Measurements from ENCODE around the gene DBI.

The DBI gene

GRCh38 chr2:119366649-119367471, at the start of gene DBI, which contains the start of gene C2orf76:
Gene DBI, plus strand, starts transcription at chr2:119366977. Its CDS starts 75 bp downstream, at chr2:119367052.
Gene C2orf76, minus strand, starts transcription at chr2:119366834. Its CDS starts 26,875 bp downstream, at chr2:119339959.
- peaks cover 23% of the 10 kb centered on the region for H3K36me3 ChIP-seq (ENCODE audit: insufficient read depth, low read length)

GRCh38 chr2:119317554-119317953, 49.2 kb upstream of the DBI start:
- no peaks in the 10 kb centered on the region for H3K27me3 ChIP-seq (ENCODE audit: insufficient read depth, low read length)
- H2AFZ ChIP-seq (ENCODE audit: low read length, unreplicated experiment): no peak overlapping the region
- H3K36me3 ChIP-seq (ENCODE audit: insufficient read depth, low read length): no peaks in the 10 kb centered on the region
- no peaks in the 10 kb centered on the region for H3K79me2 ChIP-seq (ENCODE audit: control insufficient read depth, insufficient read depth, low read length, unreplicated experiment)
- H3K4me3 ChIP-seq (ENCODE audit: low read depth, low read length): no peak overlapping the region
- no peak overlapping the region for H3K27ac ChIP-seq (ENCODE audit: low read depth, low read length)
- H3K4me1 ChIP-seq (ENCODE audit: control insufficient read depth, insufficient read depth, low read length, unreplicated experiment): peaks cover 10% of the 10 kb centered on the region

More at GRCh38 chr2:119366649-119367471, at the start of gene DBI, which contains the start of gene C2orf76:
- Histone ChIP-seq H3K4me3 (ENCODE audit: low read depth, low read length) (peak within 1 kb of the TSS; percentile 88), H3K79me2 (ENCODE audit: control insufficient read depth, insufficient read depth, low read length, unreplicated experiment) (peaks cover 38% of the 10 kb centered on the region), H3K27ac (ENCODE audit: low read depth, low read length) (peak within 1 kb of the TSS; percentile 14; the same call in 1 of the 2 replicates), H2AFZ (ENCODE audit: low read length, unreplicated experiment) (peak within 1 kb of the TSS; percentile 96), H3K4me1 (ENCODE audit: control insufficient read depth, insufficient read depth, low read length, unreplicated experiment) (peaks cover 17% of the 10 kb centered on the region), H3K27me3 (ENCODE audit: insufficient read depth, low read length) (no peaks in the 10 kb centered on the region)

- Histone ChIP-seq H3K27me3 (ENCODE audit: insufficient read depth, low read length) (no peaks in the 10 kb centered on the region), H3K4me3 (ENCODE audit: low read depth, low read length) (no peak overlapping the region), H3K79me2 (ENCODE audit: control insufficient read depth, insufficient read depth, low read length, unreplicated experiment) (no peaks in the 10 kb centered on the region), H2AFZ (ENCODE audit: low read length, unreplicated experiment) (no peak overlapping the region), H3K36me3 (ENCODE audit: insufficient read depth, low read length) (no peaks in the 10 kb centered on the region), H3K27ac (ENCODE audit: low read depth, low read length) (no peak overlapping the region), H3K4me1 (ENCODE audit: control insufficient read depth, insufficient read depth, low read length, unreplicated experiment) (peaks cover 10% of the 10 kb centered on the region)
These were observed 47.2 kb upstream of the DBI start for GRCh38 chr2:119319593-119319992.

GRCh38 chr2:119323459-119323858, 43.3 kb upstream of the DBI start:
- H3K27ac ChIP-seq (ENCODE audit: low read depth, low read length): no peak overlapping the region
- no peaks in the 10 kb centered on the region for H3K27me3 ChIP-seq (ENCODE audit: insufficient read depth, low read length)

GRCh38 chr2:119324685-119325270, 42.0 kb upstream of the DBI start:
- H3K36me3 ChIP-seq (ENCODE audit: insufficient read depth, low read length): no peaks in the 10 kb centered on the region
- no peak overlapping the region for H3K4me3 ChIP-seq (ENCODE audit: low read depth, low read length)
- no peak overlapping the region for H3K27ac ChIP-seq (ENCODE audit: low read depth, low read length)
- no peaks in the 10 kb centered on the region for H3K27me3 ChIP-seq (ENCODE audit: insufficient read depth, low read length)
- no peak overlapping the region for H2AFZ ChIP-seq (ENCODE audit: low read length, unreplicated experiment)
- no peaks in the 10 kb centered on the region for H3K4me1 ChIP-seq (ENCODE audit: control insufficient read depth, insufficient read depth, low read length, unreplicated experiment)
- H3K79me2 ChIP-seq (ENCODE audit: control insufficient read depth, insufficient read depth, low read length, unreplicated experiment): no peaks in the 10 kb centered on the region

More at GRCh38 chr2:119323459-119323858, 43.3 kb upstream of the DBI start:
- Histone ChIP-seq H3K4me1 (ENCODE audit: control insufficient read depth, insufficient read depth, low read length, unreplicated experiment) (no peaks in the 10 kb centered on the region), H3K4me3 (ENCODE audit: low read depth, low read length) (no peak overlapping the region), H3K79me2 (ENCODE audit: control insufficient read depth, insufficient read depth, low read length, unreplicated experiment) (no peaks in the 10 kb centered on the region), H2AFZ (ENCODE audit: low read length, unreplicated experiment) (no peak overlapping the region), H3K36me3 (ENCODE audit: insufficient read depth, low read length) (no peaks in the 10 kb centered on the region)

- Histone ChIP-seq H3K36me3 (ENCODE audit: insufficient read depth, low read length) (no peaks in the 10 kb centered on the region), H3K27ac (ENCODE audit: low read depth, low read length) (no peak overlapping the region), H2AFZ (ENCODE audit: low read length, unreplicated experiment) (no peak overlapping the region), H3K79me2 (ENCODE audit: control insufficient read depth, insufficient read depth, low read length, unreplicated experiment) (no peaks in the 10 kb centered on the region), H3K4me3 (ENCODE audit: low read depth, low read length) (no peak overlapping the region), H3K4me1 (ENCODE audit: control insufficient read depth, insufficient read depth, low read length, unreplicated experiment) (no peaks in the 10 kb centered on the region), H3K27me3 (ENCODE audit: insufficient read depth, low read length) (no peaks in the 10 kb centered on the region)
These were observed 39.8 kb upstream of the DBI start for GRCh38 chr2:119326938-119327337.

- Histone ChIP-seq H2AFZ (ENCODE audit: low read length, unreplicated experiment) (no peak overlapping the region), H3K27me3 (ENCODE audit: insufficient read depth, low read length) (no peaks in the 10 kb centered on the region), H3K36me3 (ENCODE audit: insufficient read depth, low read length) (no peaks in the 10 kb centered on the region), H3K27ac (ENCODE audit: low read depth, low read length) (no peak overlapping the region), H3K4me1 (ENCODE audit: control insufficient read depth, insufficient read depth, low read length, unreplicated experiment) (no peaks in the 10 kb centered on the region), H3K79me2 (ENCODE audit: control insufficient read depth, insufficient read depth, low read length, unreplicated experiment) (no peaks in the 10 kb centered on the region), H3K4me3 (ENCODE audit: low read depth, low read length) (no peak overlapping the region)
These were observed 39.3 kb upstream of the DBI start for GRCh38 chr2:119327431-119327830.

- Histone ChIP-seq H3K36me3 (ENCODE audit: insufficient read depth, low read length) (no peaks in the 10 kb centered on the region), H3K27me3 (ENCODE audit: insufficient read depth, low read length) (no peaks in the 10 kb centered on the region), H3K79me2 (ENCODE audit: control insufficient read depth, insufficient read depth, low read length, unreplicated experiment) (no peaks in the 10 kb centered on the region), H3K27ac (ENCODE audit: low read depth, low read length) (no peak overlapping the region), H3K4me3 (ENCODE audit: low read depth, low read length) (no peak overlapping the region), H2AFZ (ENCODE audit: low read length, unreplicated experiment) (no peak overlapping the region), H3K4me1 (ENCODE audit: control insufficient read depth, insufficient read depth, low read length, unreplicated experiment) (no peaks in the 10 kb centered on the region)
These were observed 33.8 kb upstream of the DBI start for GRCh38 chr2:119332953-119333352.

GRCh38 chr2:119333360-119333759, 33.4 kb upstream of the DBI start:
- H3K4me3 ChIP-seq (ENCODE audit: low read depth, low read length): no peak overlapping the region
- H3K36me3 ChIP-seq (ENCODE audit: insufficient read depth, low read length): no peaks in the 10 kb centered on the region
- no peaks in the 10 kb centered on the region for H3K27me3 ChIP-seq (ENCODE audit: insufficient read depth, low read length)
- H3K27ac ChIP-seq (ENCODE audit: low read depth, low read length): no peak overlapping the region
- H2AFZ ChIP-seq (ENCODE audit: low read length, unreplicated experiment): no peak overlapping the region
- H3K79me2 ChIP-seq (ENCODE audit: control insufficient read depth, insufficient read depth, low read length, unreplicated experiment): no peaks in the 10 kb centered on the region
- H3K4me1 ChIP-seq (ENCODE audit: control insufficient read depth, insufficient read depth, low read length, unreplicated experiment): no peaks in the 10 kb centered on the region

- Histone ChIP-seq H3K79me2 (ENCODE audit: control insufficient read depth, insufficient read depth, low read length, unreplicated experiment) (no peaks in the 10 kb centered on the region), H3K4me3 (ENCODE audit: low read depth, low read length) (no peak overlapping the region), H3K4me1 (ENCODE audit: control insufficient read depth, insufficient read depth, low read length, unreplicated experiment) (no peaks in the 10 kb centered on the region), H3K27ac (ENCODE audit: low read depth, low read length) (no peak overlapping the region), H3K36me3 (ENCODE audit: insufficient read depth, low read length) (no peaks in the 10 kb centered on the region), H2AFZ (ENCODE audit: low read length, unreplicated experiment) (no peak overlapping the region), H3K27me3 (ENCODE audit: insufficient read depth, low read length) (no peaks in the 10 kb centered on the region)
These were observed 32.9 kb upstream of the DBI start for GRCh38 chr2:119333833-119334232.

GRCh38 chr2:119337749-119338148, 29.0 kb upstream of the DBI start:
- Histone ChIP-seq H3K27ac (ENCODE audit: low read depth, low read length) (no peak overlapping the region), H3K79me2 (ENCODE audit: control insufficient read depth, insufficient read depth, low read length, unreplicated experiment) (no peaks in the 10 kb centered on the region), H3K4me3 (ENCODE audit: low read depth, low read length) (no peak overlapping the region), H3K27me3 (ENCODE audit: insufficient read depth, low read length) (no peaks in the 10 kb centered on the region), H3K4me1 (ENCODE audit: control insufficient read depth, insufficient read depth, low read length, unreplicated experiment) (no peaks in the 10 kb centered on the region), H3K36me3 (ENCODE audit: insufficient read depth, low read length) (no peaks in the 10 kb centered on the region), H2AFZ (ENCODE audit: low read length, unreplicated experiment) (no peak overlapping the region)

Data from ACC112 (cell line).